Effector CD4-positive, alpha-beta T cell (primary cell): ENCODE measurements around the gene MAST4.
A peak's percentile ranks its signal among the peaks of the same experiment; 100 is the strongest.

Source experiments
- DNase-seq: peaks from one replicate; pipeline ENCODE4 v3.0.0-alpha.2; 2020

Gene MAST4

DNA sequence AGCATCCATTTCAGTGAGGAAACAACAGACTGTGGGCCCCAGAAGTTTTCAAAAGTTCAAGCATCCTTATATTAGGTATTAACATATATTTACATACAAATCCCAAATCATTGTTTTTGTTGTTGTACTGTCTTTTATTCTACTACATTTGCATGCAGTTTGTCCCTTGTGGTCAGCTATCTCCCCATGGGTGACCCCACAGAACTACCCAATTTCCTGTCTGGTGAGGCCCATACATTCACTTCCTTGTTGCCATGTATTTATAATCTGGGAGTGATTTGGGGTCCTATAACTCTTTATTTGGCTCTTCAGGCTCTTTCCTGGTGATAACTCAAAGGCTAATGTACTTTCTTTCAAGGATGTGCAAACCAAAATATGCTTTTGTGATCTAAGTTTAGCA, 603.7 kb downstream of the MAST4 start:
- no peak for DNase-seq

DNA sequence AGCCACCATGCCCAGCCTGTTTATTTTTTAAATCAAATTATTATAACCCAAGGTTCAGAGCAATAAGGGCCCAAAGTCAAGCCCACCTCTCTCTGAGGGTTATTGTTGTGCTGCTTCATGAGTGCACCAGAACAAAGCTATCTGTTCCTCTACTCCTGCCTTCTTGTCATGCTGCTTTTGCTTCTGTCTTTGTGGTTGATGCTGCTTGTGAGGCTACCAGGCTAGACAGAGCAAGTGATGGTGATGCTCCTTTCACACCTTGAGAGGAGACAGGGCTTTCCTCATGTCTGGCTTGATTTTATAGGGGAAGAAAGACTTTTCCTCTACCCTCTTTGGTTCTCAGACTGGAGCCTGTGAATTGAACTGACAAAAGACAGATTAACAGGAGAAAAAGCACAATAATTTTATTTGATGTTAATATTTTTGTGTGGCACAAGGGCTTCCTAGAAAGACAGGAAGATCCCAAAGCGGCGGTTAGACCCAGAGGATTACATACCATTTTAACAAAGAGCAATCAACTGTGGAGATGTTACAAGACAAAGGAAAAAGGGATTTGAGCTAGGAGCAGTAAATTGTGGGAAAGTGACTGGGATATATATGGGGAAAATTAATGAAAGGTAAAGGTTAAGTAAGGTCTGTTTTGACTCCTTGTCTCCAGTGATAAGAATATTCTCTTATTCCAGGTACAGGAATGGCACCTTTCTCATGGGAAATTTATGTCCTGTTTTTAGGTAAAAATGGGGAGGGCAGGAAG, 604.8 kb downstream of the MAST4 start:
- no peak for DNase-seq

DNA sequence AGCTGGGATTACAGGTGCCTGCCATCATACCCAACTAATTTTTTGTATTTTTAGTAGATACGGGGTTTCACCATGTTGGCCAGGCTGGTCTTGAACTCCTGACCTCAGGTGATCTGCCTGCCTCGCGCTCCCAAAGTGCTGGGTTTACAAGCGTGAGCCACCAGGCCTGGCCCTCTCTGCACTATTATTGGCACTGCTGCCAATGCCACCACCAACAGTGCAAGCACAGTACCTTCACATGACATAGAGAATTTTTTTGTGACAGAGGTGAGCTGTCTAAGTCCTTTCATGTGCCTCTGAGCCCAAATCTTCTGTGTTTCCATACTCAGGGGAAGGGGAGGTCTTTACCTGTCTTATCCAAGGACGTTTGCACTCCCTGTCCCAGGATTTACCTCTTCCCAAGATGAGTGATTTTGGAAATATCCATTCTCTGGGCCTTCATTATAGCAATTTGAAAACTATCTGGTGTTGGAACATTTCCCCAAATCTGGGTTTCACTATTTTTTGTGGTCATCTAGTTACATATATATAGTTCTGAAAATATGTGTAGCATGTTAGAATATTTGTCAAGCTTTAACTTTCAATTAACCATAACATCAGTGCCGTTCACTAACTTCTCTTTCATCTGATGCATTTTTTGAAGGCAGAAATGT, 605.8 kb downstream of the MAST4 start:
- DNase-seq: no peak

DNA sequence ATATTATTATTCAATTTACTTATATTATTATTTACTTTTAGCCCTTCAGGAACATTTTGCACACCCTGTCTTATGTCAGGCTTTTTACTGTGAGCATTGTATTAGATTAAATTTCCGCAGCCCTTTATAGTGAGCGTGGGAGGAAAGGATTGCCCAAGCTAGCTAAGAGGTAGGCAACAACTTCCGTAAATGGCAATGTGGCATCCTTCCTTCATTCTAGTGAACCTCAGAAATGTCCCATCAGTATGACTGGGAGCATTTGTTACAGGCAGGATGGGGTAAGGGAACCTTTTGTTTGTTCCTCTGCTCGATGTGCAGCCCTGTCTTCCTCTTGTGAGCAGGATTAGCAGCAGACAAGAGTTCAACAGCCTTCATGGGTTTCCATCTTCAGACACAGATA, 606.6 kb downstream of the MAST4 start:
- DNase-seq: no peak

DNA sequence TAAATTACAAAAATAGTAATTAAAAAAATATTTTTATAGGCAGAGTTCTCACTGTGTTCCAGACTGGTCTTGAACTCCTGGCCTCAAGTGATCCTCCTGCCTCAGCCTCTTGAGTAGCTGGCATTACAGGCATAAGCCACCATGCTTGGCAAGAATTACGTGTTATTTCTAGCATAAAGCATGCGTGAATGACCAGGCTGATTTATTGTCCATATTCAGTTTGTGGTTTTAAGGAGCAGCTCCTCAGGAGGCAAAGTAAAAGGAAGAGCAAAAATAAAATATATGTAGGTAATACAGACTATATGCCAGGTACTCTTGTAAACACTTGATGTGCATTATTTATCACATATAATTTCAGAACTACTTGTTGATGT, 607.5 kb downstream of the MAST4 start:
- DNase-seq: no peak

DNA sequence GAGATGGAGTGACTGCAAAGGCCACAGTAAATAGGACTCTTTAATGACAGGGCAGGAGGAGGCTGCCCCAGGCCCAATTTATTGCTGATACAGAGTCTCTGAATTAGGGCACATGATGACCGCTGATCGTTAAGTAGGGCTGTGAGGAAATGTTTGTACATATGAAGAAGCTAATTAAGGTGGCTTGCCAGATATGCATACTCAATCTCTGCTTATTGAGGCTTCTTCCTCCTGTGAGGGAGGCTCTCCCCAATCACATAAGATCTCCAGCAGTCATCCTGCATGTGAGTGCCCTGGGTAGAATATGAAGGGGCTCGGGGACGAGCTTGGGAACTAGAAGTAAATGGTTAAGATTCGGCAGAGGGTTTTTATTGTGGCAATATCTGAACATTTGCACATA, 608.6 kb downstream of the MAST4 start:
- no peak for DNase-seq

DNA sequence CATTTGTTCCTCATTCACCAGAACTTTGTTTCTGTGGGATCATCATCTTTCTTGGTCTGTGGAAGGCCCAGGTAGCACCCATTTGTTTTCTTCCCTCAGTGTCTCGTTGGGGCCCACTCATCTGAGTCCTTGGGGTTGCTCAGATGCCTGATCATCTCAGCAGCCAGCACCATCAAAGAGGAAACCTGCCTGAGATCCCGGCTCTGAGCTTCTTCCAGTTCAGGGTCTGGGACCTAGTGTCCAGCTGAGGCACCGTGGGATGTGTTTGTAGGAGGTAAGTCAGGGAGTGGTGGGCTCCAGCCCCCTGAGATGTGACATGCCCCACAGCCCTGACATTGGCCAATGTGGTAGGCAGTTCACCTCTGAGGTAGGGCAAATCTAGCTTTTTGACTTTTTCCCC, 609.8 kb downstream of the MAST4 start:
- no peak for DNase-seq

DNA sequence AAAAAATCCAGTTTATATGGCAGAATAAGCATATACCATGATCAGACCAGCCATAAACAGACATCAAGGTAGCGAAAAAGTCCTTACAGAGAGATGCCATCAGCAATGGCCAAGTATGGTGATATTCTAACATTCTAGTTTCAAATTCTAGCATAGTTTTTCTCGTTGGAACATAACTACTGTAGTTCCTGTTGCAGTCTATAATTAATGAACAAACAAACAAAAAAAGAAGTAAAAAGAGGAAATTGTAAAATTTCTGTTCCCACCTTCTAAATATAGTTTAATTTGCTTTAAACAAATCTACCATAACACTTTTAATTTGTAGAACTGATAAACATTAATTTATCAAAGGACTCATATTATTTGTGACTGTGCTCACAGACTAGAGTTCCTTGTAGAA, 610.3 kb downstream of the MAST4 start:
- no peak for DNase-seq

DNA sequence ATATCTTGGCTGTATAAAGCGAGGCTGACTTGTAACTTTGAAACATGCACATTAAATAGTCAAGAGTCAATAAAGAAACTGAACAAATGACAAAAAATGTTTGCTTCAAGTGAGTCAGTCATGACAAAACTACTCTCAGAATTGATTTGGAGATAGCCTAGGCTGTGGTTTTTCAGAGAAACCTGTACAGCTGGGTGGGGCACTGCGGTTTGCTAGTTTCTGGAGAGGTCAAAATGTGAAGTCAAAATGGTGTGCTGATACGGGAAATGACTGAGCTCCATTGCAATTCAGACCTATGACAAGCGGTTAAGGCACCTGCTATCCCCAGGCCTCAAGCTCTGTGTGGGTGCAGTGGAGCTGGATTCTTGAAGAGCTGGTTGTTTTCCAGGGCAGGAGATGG, 610.7 kb downstream of the MAST4 start:
- peak; percentile 73 for DNase-seq

DNA sequence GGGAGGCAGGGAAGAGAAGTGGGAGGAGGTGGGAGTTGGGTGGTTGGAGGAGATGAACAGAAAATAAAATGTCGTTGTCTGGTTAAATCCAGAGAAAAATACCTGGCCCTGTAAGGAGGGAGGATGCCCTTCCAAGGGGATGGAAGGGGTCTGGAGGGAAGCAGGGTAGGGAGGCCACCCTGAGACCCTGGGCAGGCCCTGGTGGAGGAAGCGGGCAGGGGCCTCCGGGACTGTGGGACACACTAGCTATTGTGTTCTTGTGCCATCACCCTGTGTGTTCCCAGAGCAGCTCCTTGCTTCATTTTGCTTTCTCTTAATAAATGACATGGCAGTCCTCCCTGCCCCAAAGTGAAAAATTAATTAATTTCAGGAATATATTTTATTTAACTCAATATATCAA, 612.2 kb downstream of the MAST4 start:
- DNase-seq: no peak

DNA sequence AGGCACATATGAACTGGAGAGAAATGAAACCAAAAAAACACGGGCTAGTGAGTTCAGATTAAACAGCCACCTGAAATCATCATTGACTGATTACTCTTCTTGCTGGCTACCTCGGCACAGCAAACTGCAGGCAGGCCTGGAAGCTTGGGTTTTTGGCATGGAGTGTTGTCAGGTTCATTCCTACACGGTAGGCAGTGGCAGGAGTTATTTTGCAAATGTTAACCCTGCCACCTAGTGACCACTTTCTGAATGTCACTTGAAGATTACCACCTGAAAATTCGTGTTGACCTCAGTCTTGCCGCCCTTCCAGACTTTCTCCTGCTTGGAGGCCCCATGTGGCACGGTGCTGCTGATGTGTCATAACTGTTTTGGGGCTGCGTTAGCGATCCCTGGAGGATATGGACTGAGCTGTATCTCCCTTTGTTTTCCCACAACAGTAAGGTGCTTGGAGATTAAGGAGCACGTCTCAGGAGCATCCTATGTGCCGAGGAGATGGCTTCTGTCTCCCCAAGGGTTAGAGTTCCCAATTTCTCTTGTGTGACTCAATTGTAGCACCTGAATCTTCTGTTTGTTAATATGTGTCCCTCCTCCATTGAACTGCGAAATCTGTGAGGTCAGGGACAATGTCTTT, 613.1 kb downstream of the MAST4 start:
- peak; percentile 60 for DNase-seq

DNA sequence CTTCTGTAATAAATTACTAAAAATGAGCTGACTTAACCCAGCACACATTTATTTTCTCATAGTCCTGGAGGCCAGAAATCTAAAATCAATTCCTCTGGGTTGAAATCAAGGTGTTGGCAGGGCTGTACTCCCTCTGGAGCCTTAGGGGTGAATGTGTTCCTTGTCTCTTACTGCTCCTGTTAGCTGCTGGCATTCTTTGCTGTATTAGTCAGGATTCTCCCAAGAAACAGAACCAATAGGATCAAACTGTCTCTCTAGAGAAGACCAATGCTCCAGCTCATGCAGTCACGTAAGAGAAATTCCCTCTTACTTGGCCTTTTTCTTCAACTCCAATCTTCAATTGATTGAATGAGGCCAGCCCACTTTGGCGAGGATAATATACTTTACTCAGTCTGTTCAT, 615.7 kb downstream of the MAST4 start:
- DNase-seq: no peak

DNA sequence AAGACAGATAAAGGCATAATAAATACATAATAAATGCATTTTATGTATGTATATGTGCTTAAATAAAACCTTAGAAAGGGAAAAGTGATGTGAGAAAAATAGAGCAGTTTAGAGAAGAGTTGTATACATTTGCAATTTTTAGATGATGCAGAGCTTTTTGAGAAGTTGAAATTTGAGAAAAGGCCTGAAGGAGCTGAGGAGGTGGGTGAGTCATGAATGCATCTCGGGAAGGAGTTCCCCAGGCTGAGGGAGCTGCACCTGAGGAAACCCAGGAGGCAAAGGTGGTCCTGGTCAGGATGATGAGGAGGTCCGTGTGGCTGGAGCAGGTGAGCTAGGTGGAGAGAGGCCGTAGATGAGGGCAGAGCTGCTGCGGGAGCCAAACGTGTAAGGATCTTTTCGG, 617.8 kb downstream of the MAST4 start:
- no peak for DNase-seq

DNA sequence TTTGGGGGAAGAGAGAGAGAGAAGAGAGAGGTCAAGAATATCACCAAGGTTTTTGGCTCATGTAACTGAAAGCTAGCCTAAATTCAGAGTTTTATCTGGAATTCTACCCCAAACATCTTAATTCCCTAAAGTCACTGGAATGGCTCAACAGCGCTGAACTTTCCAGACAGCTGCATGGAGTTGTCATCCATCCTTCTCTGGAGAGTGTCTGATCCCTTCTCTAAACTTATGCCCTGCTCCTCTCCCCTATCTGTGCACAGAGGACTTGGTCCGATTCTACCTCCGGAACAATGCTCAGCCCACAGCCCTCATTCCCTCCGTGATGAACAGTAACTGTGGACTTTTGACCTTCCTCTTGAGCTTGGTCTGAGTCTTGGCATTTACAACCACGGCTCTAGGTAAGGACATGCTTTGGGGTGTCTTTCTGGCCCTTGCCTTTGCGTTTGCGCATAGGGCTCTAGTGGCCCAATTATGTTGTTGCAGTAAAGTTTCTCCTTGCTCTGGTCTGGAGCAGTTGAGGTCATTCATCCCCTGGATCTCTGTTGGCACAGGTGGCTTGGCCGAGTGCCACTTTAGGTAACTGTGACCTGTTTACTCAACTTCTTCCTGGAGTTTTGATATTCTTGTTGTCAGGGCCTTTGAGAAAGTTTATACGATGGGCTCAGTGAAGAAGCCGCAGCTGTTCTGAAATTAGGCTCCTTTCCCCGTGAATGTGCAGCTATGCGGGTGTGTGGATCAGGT, 618.7 kb downstream of the MAST4 start:
- DNase-seq: no peak

DNA sequence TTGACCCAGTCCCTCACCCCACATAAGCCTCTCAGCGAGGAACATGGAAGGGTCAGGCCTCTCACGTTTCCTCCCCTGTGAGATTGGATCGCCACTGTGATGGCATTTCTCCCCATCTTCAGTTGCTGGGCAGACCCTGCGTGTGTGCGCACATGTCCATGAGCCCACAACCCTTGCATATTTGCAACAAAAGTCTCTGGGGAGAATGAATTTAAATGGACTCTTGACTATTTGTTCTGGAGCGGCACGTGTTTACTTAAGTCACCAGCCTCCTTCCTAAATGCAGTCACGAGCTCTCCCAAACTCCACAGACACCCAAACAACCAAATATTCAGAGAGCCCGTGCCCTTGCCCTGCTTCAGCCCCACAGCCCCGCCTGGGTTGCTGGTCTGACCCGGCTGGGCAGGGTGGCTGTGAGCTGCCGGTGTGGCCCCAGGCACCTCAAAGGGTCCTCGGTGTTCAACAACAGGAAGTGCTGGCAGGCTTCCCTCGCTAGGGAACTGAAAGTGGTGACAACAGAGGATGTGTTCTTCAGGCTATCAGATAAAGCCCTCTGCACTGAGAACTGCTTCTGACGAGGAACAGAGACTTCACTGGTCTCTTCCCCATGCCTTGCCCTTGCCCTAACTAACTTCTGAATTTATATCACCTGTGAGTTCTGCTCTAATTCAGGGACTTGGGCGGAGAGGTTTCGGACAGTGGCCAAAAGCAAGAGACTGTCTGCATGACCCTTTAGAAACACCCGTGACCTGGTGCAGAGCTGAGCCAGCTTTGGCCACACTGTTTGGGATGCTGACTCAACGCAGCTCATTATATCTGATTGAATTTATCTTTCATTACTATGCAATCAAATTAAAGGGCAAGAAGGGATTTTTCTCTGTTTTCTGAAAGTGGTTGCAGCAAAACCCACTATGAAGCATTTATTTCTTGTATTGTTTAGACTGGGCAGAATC, 619.6 kb downstream of the MAST4 start:
- DNase-seq: peak; percentile 56

DNA sequence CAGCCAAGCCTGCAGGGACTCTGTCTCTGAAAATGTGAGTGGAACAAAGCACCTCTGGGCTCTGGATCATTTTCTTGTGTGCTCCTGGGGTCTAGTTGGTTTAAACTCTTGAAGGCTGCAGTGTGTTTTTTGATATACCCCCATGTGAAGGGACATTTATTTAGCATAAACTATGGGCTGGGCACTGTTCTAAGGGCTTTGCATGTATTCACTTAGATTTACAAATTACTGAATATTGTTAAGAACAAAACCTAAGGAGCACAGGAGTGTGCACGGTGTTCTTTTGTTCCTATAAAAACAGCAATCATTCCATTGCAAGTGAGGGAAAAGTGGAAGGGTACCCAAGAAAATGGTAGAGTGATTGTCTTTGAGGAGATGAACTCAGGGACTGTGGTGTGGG, 620.4 kb downstream of the MAST4 start:
- no peak for DNase-seq
